ENCODE results near the gene VAT1. TPM values are rescaled to one million over a fixed set of nuclear protein-coding genes. Genes with fewer than 3 reads are reported as not detected.

VAT1 gene
- total and polyA plus RNA-seq, 2 of the 13 experiments (the other 11 are each of a cell fraction or from before 2014, with no cell fraction given): 143 to 205 TPM

- no peak overlapping the region for H2AFZ ChIP-seq (ENCODE audit: low read length)
- in situ Hi-C loops (cut with HindIII; ENCODE audit: extremely low pct_ligation_motif_present, low pct_unique_long_range_greater_than_20kb): no loop called here
- WGBS (ENCODE audit: low lambda C conversion rate): 86% methylated on average over 5 of the region's 5 CpGs
- CTCF ChIA-PET (ENCODE audit: low intra/inter-chr PET ratio, low total read pairs): no interaction called here
- no peak overlapping the region for H3K4me2 ChIP-seq (ENCODE audit: low read depth, low read length)
- H3K79me2 ChIP-seq (ENCODE audit: insufficient read depth, low read length): no peaks in the 10 kb centered on the region
- no peak overlapping the region for H3K9ac ChIP-seq (ENCODE audit: insufficient read depth, low read depth, low read length)
- H3K4me1 ChIP-seq (ENCODE audit: insufficient read depth, low read length): peaks cover 27% of the 10 kb centered on the region
- H3K27ac ChIP-seq (ENCODE audit: extremely low read length, insufficient read depth, low read length): no peak overlapping the region
- no peak for FAIRE-seq
- H3K9me3 ChIP-seq (ENCODE audit: low read length): no peaks in the 10 kb centered on the region
- H3K27me3 ChIP-seq (ENCODE audit: control insufficient read depth in 1 of 2, insufficient read depth in 2 of 2, low read length in 2 of 2): no peaks in the 10 kb centered on the region
- H3K36me3 ChIP-seq (replicated peaks in 1 of 2; ENCODE audit: control insufficient read depth in 1 of 2, insufficient read depth in 2 of 2, low read length in 2 of 2): peaks cover 21 to 52% of the 10 kb centered on the region in 2 experiments
- TSS peak; percentile 30 for BruUV-seq (replicated peaks)
- TF ChIP-seq JUN (CRISPR knock-in tag; IDR thresholded peaks at IDR 0.05): no peak
- TF ChIP-seq GATA4 (IDR thresholded peaks at IDR 0.05; ENCODE audit: borderline replicate concordance, low read depth): no peak
- TF ChIP-seq CBX5 (CRISPR knock-in tag; IDR thresholded peaks at IDR 0.05; ENCODE audit: borderline replicate concordance): no peak
- H4K20me1 ChIP-seq (ENCODE audit: insufficient read depth, low read length): no peaks in the 10 kb centered on the region
- DNase-seq (ENCODE audit: low spot score): no peak
- POLR2A ChIA-PET: no interaction called here
- no peak overlapping the region for H3K4me3 ChIP-seq (replicated peaks in 1 of 3; ENCODE audit: insufficient read depth in 1 of 3, low read depth in 2 of 3, low read length in 3 of 3)
- no peak for ATAC-seq
- intact Hi-C loops (cut with micrococcal nuclease; ENCODE audit: unreplicated experiment): no loop called here
Observed at GRCh38 chr17:42992872-42993271, 29.3 kb downstream of the VAT1 start.

GRCh38 chr17:42991471-42991870 lies 30.7 kb downstream of the VAT1 start:
- no peaks in the 10 kb centered on the region for H3K79me2 ChIP-seq (ENCODE audit: insufficient read depth, low read length)
- POLR2A ChIA-PET: interaction anchor here (1.0 to 1.1 kb wide), 2 partner anchors 16 to 167 kb away, joined by 3 to 4 read pairs; partner anchors contain the start of gene BECN1
- no peak overlapping the region for H2AFZ ChIP-seq (ENCODE audit: low read length)
- H3K36me3 ChIP-seq (replicated peaks in 1 of 2; ENCODE audit: control insufficient read depth in 1 of 2, insufficient read depth in 2 of 2, low read length in 2 of 2): peaks cover 27 to 66% of the 10 kb centered on the region in 2 experiments
- intact Hi-C loops (cut with micrococcal nuclease; ENCODE audit: unreplicated experiment): no loop called here
- CTCF ChIA-PET (ENCODE audit: low intra/inter-chr PET ratio, low total read pairs): no interaction called here
- no peak for DNase-seq (ENCODE audit: low spot score)
- TF ChIP-seq KDM5A (IDR thresholded peaks at IDR 0.05; ENCODE audit: borderline replicate concordance, low read length): no peak
- no peak for TF ChIP-seq POLR2G (IDR thresholded peaks at IDR 0.05; ENCODE audit: low read depth, low read length)
- TF ChIP-seq NCOA1 (CRISPR knock-in tag; IDR thresholded peaks at IDR 0.05): no peak
- no peak for TF ChIP-seq ZNF260 (CRISPR knock-in tag; IDR thresholded peaks at IDR 0.05; ENCODE audit: borderline replicate concordance, low read depth)
- peak; percentile 75; the same call in 1 of the 2 replicates for TF ChIP-seq LCORL (IDR thresholded peaks at IDR 0.05)
- no peak for TF ChIP-seq LCORL (CRISPR knock-in tag; IDR thresholded peaks at IDR 0.05)
- in situ Hi-C loops (cut with HindIII; ENCODE audit: extremely low pct_ligation_motif_present, low pct_unique_long_range_greater_than_20kb): no loop called here
- no TSS peak for BruUV-seq (replicated peaks)
- no peaks in the 10 kb centered on the region for H4K20me1 ChIP-seq (ENCODE audit: insufficient read depth, low read length)
- 79% methylated on average over 3 of the region's 6 CpGs for WGBS (ENCODE audit: low lambda C conversion rate)
- H3K9me3 ChIP-seq (ENCODE audit: low read length): no peaks in the 10 kb centered on the region
- H3K9ac ChIP-seq (ENCODE audit: insufficient read depth, low read depth, low read length): no peak overlapping the region
- no peak for ATAC-seq
- no peak overlapping the region for H3K4me3 ChIP-seq (replicated peaks in 1 of 3; ENCODE audit: insufficient read depth in 1 of 3, low read depth in 2 of 3, low read length in 3 of 3)
- no peak overlapping the region for H3K4me2 ChIP-seq (ENCODE audit: low read depth, low read length)
- 0 out of 2 replicates have a peak, but pooled peaks cover 16% of the 10 kb centered on the region for H3K4me1 ChIP-seq (ENCODE audit: insufficient read depth, low read length)
- no peak overlapping the region for H3K27ac ChIP-seq (ENCODE audit: extremely low read length, insufficient read depth, low read length)
- no peaks in the 10 kb centered on the region for H3K27me3 ChIP-seq (ENCODE audit: control insufficient read depth in 1 of 2, insufficient read depth in 2 of 2, low read length in 2 of 2)
- FAIRE-seq: no peak
